ENCODE results near the gene DCTN2.

DNA sequence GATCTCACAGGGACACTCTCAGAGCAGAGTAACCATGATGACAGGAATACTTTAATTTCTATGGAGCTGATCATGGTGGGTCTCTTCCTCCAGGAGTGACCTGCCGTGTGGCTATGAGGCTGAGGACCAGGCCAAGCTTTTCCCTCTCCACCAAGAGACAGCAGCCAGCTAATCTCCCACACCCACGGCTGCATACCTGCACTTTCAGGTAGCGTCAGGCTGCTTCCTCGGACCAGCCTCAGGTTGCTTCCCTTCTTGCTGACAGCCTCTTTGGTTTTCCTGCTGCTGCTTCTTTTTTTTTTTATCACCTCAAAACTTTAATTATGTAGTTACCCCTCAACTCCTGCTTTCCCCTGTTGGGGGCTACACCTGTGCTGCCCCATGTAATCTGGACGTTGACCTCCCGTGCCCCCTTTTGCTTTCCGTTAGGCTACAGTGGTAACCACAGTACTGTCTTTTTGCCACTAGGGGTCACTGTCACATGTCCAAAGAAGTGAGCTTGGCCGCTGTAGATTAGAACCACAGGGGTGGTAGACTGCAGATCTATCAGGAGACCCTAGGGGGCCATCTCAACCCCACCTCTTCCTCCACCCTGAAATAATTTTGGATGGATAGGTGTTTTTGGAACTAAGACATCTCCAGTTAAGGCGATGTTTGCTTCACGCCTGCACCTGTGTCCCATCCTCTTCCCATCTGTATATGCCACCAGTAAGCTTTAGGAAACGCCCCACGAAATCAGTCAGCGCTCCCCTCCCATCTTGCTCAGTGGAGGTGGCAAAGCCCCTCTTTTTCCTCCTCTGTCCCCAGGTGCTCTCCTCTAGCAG, 36.2 kb upstream of the DCTN2 start:
- TF ChIP-seq YY1 (IDR thresholded peaks at IDR 0.05; ENCODE audit: insufficient read depth, insufficient read length) (no peak), ZNF274 (IDR thresholded peaks at IDR 0.05; ENCODE audit: low read depth, low read length) (no peak), SUZ12 (IDR thresholded peaks at IDR 0.05; ENCODE audit: extremely low read depth, insufficient read depth, insufficient read length) (no peak)
